ENCODE data around the gene TMEM72.

DNA sequence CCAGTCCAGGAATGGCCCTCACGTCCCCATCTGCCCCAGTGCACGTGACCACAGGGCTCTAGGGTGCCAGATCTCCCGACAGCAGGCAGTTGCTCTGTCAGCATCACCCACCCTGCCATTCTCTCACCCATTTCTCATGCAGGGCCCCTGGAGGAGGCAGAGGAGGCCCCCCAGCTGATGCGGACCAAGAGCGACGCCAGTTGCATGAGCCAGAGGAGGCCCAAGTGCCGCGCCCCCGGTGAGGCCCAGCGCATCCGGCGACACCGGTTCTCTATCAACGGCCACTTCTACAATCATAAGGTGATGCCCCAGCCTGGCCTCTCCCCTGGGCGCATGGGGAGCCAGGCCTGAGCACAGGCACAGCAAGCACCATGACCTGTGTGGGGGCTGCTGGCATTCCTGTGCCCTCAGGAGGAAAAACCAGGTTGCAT is 73.5 kb downstream of the TMEM72 start:
- TF ChIP-seq EZH2phosphoT487 (IDR thresholded peaks at IDR 0.05; ENCODE audit: borderline replicate concordance) = no peak
- TF ChIP-seq, protein P1, sequence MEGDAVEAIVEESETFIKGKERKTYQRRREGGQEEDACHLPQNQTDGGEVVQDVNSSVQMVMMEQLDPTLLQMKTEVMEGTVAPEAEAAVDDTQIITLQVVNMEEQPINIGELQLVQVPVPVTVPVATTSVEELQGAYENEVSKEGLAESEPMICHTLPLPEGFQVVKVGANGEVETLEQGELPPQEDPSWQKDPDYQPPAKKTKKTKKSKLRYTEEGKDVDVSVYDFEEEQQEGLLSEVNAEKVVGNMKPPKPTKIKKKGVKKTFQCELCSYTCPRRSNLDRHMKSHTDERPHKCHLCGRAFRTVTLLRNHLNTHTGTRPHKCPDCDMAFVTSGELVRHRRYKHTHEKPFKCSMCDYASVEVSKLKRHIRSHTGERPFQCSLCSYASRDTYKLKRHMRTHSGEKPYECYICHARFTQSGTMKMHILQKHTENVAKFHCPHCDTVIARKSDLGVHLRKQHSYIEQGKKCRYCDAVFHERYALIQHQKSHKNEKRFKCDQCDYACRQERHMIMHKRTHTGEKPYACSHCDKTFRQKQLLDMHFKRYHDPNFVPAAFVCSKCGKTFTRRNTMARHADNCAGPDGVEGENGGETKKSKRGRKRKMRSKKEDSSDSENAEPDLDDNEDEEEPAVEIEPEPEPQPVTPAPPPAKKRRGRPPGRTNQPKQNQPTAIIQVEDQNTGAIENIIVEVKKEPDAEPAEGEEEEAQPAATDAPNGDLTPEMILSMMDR (conservative IDR thresholded peaks at IDR 0.05; ENCODE audit: low read length) = no peak
